ENCODE measurements around the gene OSCP1.
A peak's percentile ranks its signal among the peaks of the same experiment; 100 is the strongest.

The OSCP1 gene

GRCh38 chr1:36400825-36401601, 49.2 kb downstream of the OSCP1 start:
- peak; percentile 37 for DNase-seq

GRCh38 chr1:36400514-36400824, 49.8 kb downstream of the OSCP1 start:
- DNase-seq, result no peak

GRCh38 chr1:36398370-36398977, 51.8 kb downstream of the OSCP1 start:
- DNase-seq, result no peak

GRCh38 chr1:36397378-36398230, 52.6 kb downstream of the OSCP1 start, which contains the start of gene LSM10:
Gene LSM10, minus strand, starts transcription at chr1:36397908. Its CDS starts 3,779 bp downstream, at chr1:36394129.
- peak; percentile 90 for DNase-seq

GRCh38 chr1:36397083-36397377, 53.2 kb downstream of the OSCP1 start:
- DNase-seq, result no peak

- no peak for DNase-seq
Measured at GRCh38 chr1:36396359-36396758, 53.9 kb downstream of the OSCP1 start.

- no peak for DNase-seq
Measured at GRCh38 chr1:36393686-36394085, 56.6 kb downstream of the OSCP1 start.

- no peak for DNase-seq
Measured at GRCh38 chr1:36392836-36393235, 57.4 kb downstream of the OSCP1 start.

- no peak for DNase-seq
Measured at GRCh38 chr1:36391271-36391670, 59.0 kb downstream of the OSCP1 start.

- DNase-seq, result no peak
Measured at GRCh38 chr1:36390411-36390810, 59.8 kb downstream of the OSCP1 start.

GRCh38 chr1:36389999-36390398, 60.3 kb downstream of the OSCP1 start:
- no peak for DNase-seq

- DNase-seq, result no peak
Measured at GRCh38 chr1:36389261-36389660, 61.0 kb downstream of the OSCP1 start.

- DNase-seq, result no peak
Measured at GRCh38 chr1:36387141-36387949, 62.9 kb downstream of the OSCP1 start.

GRCh38 chr1:36386265-36387140, 63.7 kb downstream of the OSCP1 start:
- peak; percentile 94 for DNase-seq

- DNase-seq, result peak; percentile 98
Measured at GRCh38 chr1:36385410-36386264, 64.6 kb downstream of the OSCP1 start, which contains the start of gene STK40. Gene STK40, minus strand, starts transcription at chr1:36385924. Its CDS starts 24,592 bp downstream, at chr1:36361332.

- DNase-seq, result peak; percentile 18
Measured at GRCh38 chr1:36384542-36385409, 65.5 kb downstream of the OSCP1 start.

- no peak for DNase-seq
Measured at GRCh38 chr1:36383240-36383639, 67.0 kb downstream of the OSCP1 start.

- DNase-seq, result no peak
Measured at GRCh38 chr1:36382669-36383068, 67.6 kb downstream of the OSCP1 start.

- DNase-seq, result no peak
Measured at GRCh38 chr1:36382231-36382630, 68.0 kb downstream of the OSCP1 start.

- DNase-seq, result no peak
Measured at GRCh38 chr1:36381405-36381804, 68.8 kb downstream of the OSCP1 start.
